Measurements from ENCODE around the gene ADAD2. TPM values are rescaled to one million over a fixed set of nuclear protein-coding genes. Genes with fewer than 3 reads are reported as not detected.

The ADAD2 gene
- total and polyA plus RNA-seq, 9 of the 15 experiments (the other 6 are each of a cell fraction or from before 2014, with no cell fraction given), result 0.07 TPM; not detected in 8

DNA sequence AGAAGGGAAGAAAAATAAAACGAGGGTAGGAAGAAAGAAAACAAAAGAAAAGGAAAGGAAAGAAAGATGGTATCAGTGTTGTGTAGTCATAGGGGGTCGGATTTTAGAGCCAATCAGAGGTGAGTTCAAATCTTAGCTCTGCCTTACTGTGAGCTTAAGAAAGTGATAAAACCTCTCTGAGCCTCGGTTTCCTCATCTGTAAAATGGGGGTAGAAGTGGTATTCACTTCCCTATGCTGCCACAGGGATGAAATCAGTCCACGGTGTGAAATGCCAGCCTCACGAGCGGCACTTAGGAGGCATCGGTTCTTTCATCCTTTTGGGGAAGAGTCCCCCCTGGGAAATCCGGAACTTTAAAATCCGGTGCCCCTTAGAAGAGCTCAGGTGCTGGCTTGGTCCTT is 42.8 kb downstream of the ADAD2 start:
- DNase-seq (ENCODE audit: extremely low read depth in 1 of 4, low spot score in 3 of 4) (no peak), ATAC-seq (no peak), FAIRE-seq (no peak)
- Histone ChIP-seq H3K9me1 (ENCODE audit: control insufficient read depth, insufficient read depth, low read length) (no peaks in the 10 kb centered on the region), H3K36me3 (ENCODE audit: control insufficient read depth, insufficient read depth, low read length) (no peaks in the 10 kb centered on the region), H3K27me3 (ENCODE audit: control insufficient read depth in 2 of 2, insufficient read depth in 2 of 2, low read length in 2 of 2) (peaks cover 42 to 67% of the 10 kb centered on the region in 2 experiments), H4K20me1 (replicated peaks; ENCODE audit: control insufficient read depth, insufficient read depth, low read length) (peaks cover 13% of the 10 kb centered on the region; the same call in 1 of the 2 replicates), H3K4me2 (ENCODE audit: insufficient read depth, low read length) (no peak overlapping the region), H2AFZ (ENCODE audit: low read depth, low read length) (no peak overlapping the region), H3K79me2 (ENCODE audit: control insufficient read depth, insufficient read depth, low read length) (no peaks in the 10 kb centered on the region), H3K9ac (ENCODE audit: insufficient read depth in 1 of 2, low read depth in 2 of 2, low read length in 2 of 2) (no peak overlapping the region), H3K9me3 (replicated peaks; ENCODE audit: control insufficient read depth, insufficient read depth, low read depth, low read length) (no peaks in the 10 kb centered on the region), H3K4me3 (no peak overlapping the region), H3K4me1 (replicated peaks in 1 of 2; ENCODE audit: control insufficient read depth in 2 of 2, insufficient read depth in 2 of 2, low read length in 2 of 2) (peaks cover under 1 to 13% of the 10 kb centered on the region in 2 experiments; a peak in 3 of 5 replicates), H3K27ac (ENCODE audit: extremely low read depth, low read depth, low read length) (no peak overlapping the region)
- in situ Hi-C loops (cut with MboI) (no loop called here), intact Hi-C loops (cut with micrococcal nuclease) (no loop called here)
- no TSS peak for BruUV-seq (replicated peaks)
- 6% methylated on average over 8 of the region's 9 CpGs for whole genome bisulfite sequencing (ENCODE audit: insufficient coverage, low coverage, missing lambda C conversion rate)
- ChIA-PET POLR2A (interaction anchor here (0.6 kb wide), 1 partner anchor 774 kb away, joined by 3 read pairs; no protein-coding TSS in a partner anchor), CTCF (ENCODE audit: low intra/inter-chr PET ratio) (no interaction called here)
- TF ChIP-seq BCL6 (CRISPR knock-in tag; IDR thresholded peaks at IDR 0.05), result no peak
- TF ChIP-seq, protein P1, sequence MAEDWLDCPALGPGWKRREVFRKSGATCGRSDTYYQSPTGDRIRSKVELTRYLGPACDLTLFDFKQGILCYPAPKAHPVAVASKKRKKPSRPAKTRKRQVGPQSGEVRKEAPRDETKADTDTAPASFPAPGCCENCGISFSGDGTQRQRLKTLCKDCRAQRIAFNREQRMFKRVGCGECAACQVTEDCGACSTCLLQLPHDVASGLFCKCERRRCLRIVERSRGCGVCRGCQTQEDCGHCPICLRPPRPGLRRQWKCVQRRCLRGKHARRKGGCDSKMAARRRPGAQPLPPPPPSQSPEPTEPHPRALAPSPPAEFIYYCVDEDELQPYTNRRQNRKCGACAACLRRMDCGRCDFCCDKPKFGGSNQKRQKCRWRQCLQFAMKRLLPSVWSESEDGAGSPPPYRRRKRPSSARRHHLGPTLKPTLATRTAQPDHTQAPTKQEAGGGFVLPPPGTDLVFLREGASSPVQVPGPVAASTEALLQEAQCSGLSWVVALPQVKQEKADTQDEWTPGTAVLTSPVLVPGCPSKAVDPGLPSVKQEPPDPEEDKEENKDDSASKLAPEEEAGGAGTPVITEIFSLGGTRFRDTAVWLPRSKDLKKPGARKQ (CRISPR knock-in tag; IDR thresholded peaks at IDR 0.05), result no peak
- TF ChIP-seq KAT7 (CRISPR knock-in tag; IDR thresholded peaks at IDR 0.05; ENCODE audit: borderline replicate concordance), result no peak
- no peak for TF ChIP-seq ZNF699 (CRISPR knock-in tag; IDR thresholded peaks at IDR 0.05; ENCODE audit: insufficient replicate concordance)
- peak; percentile 44 to 65; a peak in 3 of 4 replicates for TF ChIP-seq KDM1A (IDR thresholded peaks at IDR 0.05)
- no peak for TF ChIP-seq ZNF143 (CRISPR knock-in tag; IDR thresholded peaks at IDR 0.05)
- no peak for TF ChIP-seq ZNF232 (CRISPR knock-in tag; IDR thresholded peaks at IDR 0.05)
- TF ChIP-seq, protein P2, sequence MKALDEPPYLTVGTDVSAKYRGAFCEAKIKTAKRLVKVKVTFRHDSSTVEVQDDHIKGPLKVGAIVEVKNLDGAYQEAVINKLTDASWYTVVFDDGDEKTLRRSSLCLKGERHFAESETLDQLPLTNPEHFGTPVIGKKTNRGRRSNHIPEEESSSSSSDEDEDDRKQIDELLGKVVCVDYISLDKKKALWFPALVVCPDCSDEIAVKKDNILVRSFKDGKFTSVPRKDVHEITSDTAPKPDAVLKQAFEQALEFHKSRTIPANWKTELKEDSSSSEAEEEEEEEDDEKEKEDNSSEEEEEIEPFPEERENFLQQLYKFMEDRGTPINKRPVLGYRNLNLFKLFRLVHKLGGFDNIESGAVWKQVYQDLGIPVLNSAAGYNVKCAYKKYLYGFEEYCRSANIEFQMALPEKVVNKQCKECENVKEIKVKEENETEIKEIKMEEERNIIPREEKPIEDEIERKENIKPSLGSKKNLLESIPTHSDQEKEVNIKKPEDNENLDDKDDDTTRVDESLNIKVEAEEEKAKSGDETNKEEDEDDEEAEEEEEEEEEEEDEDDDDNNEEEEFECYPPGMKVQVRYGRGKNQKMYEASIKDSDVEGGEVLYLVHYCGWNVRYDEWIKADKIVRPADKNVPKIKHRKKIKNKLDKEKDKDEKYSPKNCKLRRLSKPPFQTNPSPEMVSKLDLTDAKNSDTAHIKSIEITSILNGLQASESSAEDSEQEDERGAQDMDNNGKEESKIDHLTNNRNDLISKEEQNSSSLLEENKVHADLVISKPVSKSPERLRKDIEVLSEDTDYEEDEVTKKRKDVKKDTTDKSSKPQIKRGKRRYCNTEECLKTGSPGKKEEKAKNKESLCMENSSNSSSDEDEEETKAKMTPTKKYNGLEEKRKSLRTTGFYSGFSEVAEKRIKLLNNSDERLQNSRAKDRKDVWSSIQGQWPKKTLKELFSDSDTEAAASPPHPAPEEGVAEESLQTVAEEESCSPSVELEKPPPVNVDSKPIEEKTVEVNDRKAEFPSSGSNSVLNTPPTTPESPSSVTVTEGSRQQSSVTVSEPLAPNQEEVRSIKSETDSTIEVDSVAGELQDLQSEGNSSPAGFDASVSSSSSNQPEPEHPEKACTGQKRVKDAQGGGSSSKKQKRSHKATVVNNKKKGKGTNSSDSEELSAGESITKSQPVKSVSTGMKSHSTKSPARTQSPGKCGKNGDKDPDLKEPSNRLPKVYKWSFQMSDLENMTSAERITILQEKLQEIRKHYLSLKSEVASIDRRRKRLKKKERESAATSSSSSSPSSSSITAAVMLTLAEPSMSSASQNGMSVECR (CRISPR knock-in tag; IDR thresholded peaks at IDR 0.05), result no peak
- no peak for TF ChIP-seq ZBTB8A (IDR thresholded peaks at IDR 0.05; ENCODE audit: partially characterized antibody)
- no peak for TF ChIP-seq TARDBP (IDR thresholded peaks at IDR 0.05)
- TF ChIP-seq, protein P3, sequence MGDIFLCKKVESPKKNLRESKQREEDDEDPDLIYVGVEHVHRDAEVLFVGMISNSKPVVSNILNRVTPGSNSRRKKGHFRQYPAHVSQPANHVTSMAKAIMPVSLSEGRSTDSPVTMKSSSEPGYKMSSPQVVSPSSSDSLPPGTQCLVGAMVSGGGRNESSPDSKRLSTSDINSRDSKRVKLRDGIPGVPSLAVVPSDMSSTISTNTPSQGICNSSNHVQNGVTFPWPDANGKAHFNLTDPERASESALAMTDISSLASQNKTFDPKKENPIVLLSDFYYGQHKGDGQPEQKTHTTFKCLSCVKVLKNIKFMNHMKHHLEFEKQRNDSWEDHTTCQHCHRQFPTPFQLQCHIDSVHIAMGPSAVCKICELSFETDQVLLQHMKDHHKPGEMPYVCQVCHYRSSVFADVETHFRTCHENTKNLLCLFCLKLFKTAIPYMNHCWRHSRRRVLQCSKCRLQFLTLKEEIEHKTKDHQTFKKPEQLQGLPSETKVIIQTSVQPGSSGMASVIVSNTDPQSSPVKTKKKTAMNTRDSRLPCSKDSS (IDR thresholded peaks at IDR 0.05; ENCODE audit: low read depth, partially characterized antibody), result no peak
- peak; percentile 86 for TF ChIP-seq BCOR (IDR thresholded peaks at IDR 0.05)
- no peak for TF ChIP-seq TAF15 (IDR thresholded peaks at IDR 0.05; ENCODE audit: low read depth, low read length)
- TF ChIP-seq ZNF324 (CRISPR knock-in tag; IDR thresholded peaks at IDR 0.05), result no peak
- no peak for TF ChIP-seq MCM3 (IDR thresholded peaks at IDR 0.05)

All from K562 (cell line).